ENCODE data around the gene PACC1.

Gene PACC1

DNA sequence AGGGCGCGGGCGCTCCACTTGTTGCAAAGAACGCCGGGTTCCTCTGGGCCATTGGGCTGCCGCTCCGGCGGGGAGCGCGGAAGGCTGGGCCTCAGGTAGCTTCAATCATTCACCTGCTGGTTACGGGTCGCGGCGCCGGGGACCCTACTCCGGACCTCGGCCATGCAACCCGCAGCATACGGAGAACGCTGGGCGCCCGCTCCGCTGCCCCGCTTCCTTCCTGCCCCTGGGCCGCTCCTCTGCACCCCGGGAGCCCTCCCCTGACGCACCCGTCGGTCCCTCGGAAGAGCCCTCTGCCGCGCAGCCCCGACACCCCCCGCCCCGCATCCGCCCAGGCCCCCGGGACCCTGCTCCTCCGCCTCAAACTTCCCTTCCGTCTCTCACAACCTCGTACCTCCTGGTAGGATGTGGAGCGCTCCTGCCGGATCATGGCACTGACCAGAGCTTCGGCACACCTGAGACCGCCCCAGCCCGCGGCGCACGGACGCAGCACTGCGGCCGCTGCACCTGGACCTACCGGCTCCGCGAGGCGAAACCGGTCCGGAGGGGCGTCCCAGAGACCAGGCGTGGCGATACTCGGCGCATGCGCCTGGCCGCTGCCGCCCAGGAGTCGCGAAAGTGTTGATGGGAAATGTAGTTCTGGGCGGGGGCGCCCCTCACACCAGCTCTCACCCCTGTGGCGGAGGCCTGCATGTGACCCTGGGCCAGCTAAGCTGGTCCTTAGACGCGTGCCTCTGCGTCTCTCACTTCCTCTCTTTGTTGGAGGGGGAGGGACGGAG, at the start of gene PACC1:
PACC1 (minus strand) TSS at position 559 of the 779 bp plus-strand sequence; CDS start at position 430, 129 bp downstream.
- peak; percentile 83 for DNase-seq

DNA sequence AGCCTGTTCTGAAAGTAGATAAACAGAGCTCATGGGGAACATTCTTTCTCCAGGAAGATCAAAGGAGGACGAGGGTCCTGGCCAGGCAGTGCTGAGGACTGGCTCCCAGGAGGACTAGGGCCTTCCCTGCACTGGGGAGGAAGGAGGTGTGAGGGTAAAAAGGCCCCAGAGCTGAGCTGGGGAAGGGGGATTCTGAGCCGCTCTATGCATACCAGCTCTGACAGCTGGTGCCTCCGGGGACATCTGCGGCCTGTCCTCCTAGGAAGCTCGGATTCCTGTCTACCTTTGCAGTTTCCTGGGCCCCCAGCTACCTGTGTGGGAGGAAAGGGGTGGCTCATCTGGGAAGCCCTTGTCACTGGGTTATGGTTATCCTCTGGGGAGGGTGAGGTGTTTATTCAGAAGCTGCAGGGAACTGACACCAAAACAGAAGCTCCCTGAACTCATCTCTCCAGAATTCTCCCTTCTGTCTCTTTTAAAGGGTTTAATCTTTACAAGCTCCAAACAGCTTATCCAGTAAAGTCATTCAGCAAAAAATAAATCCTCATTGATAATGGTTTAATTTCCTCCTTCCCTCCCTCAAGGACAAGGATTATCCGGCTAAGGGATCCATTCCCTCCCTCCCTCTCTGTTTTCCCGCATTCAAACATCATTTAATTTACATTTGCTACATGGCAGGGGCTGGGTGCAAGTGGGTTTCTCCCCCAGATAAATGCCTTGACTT, 49.0 kb upstream of the PACC1 start:
- no peak for DNase-seq

DNA sequence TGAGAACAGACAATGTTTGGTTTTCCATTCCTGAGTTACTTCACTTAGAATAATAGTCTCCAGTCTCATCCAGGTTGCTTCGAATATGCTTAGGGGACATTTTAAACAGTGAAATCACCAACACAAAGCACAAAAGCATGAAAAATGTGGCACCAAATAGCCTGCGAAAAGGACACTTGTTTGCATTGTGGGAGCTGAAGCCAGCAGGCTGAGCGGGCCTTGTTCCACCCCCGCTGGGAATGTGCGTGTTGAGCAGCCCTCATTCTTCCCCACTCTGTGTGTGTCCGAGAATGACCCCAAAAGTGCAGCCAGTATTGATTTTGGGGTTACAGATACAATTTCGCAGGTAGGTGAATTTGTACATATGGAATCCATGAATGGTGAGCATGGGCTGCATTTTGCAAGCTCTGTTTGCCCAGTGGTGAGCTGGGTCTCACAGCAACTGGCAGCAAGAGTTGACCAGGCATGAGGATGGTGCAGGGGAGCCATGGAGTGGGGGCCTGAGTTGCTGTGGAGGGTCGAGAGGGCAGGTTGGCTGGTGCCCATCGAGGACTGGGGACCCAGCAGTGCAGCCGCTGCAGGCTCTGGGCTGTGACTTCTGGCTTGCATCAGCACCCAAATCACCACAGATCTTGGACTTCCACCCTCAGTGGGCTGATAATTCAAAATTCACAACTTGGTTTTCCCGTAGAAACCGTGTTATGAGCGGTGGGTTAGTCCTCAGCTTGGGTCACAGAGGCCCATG, 47.4 kb upstream of the PACC1 start:
- DNase-seq: no peak

DNA sequence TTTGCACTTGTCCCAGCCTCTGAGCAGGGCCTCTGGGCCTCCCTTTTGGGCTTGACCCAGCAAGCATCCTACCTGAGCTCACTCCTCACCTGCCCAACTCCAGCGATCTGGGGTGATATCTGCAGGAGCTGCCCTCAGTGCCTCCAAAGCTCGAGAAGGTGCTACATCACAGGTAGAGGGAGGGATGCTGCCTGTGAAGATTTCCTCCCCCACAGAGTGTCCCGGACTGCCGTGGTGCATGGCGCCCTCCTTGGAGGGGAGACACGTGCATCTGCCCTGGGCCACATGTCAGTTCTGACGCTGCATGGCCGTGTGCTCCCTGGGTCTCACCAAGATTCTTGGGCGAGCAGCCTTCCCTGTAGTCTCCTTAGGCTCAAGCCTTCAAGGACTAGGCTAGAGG, 45.7 kb upstream of the PACC1 start:
- DNase-seq: no peak

DNA sequence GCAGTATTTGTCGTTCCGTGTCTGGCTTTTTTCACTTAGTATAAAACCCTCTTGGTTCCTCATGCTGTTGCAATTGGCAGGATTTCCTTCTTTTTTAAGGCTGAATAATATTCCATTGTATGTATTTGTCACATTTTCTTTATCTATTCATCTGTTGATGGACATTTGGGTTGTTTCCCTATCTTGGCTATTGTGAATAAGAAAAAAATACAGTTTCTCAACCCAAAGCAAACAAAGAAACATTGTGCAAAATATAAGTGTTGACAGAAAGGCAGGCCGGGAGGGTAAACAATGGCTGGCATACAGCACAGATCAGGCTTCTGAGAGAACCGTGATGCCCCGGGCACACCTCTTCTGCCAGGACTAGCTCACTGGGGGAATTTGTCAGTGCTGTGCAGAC, 45.0 kb upstream of the PACC1 start:
- DNase-seq: no peak

DNA sequence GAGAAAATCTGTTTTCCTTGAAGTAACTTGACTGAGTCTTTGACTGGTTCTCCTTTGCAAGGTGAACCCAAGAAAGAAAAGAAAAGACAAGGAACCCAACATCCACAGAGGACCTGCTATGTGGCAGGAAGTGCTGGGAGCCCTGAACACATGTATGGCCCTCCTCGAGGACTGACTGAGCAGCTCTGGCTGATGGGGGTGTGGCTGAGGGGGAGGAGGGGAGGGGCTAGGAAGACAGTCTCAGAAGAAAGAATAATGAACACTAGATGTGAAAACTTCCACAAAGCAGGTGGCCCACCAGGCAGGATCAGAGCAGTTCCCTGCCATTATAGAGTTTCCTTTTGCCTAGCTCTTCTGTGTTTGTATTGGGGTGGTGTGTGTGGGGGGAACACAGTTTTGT, 44.1 kb upstream of the PACC1 start:
- DNase-seq: no peak

DNA sequence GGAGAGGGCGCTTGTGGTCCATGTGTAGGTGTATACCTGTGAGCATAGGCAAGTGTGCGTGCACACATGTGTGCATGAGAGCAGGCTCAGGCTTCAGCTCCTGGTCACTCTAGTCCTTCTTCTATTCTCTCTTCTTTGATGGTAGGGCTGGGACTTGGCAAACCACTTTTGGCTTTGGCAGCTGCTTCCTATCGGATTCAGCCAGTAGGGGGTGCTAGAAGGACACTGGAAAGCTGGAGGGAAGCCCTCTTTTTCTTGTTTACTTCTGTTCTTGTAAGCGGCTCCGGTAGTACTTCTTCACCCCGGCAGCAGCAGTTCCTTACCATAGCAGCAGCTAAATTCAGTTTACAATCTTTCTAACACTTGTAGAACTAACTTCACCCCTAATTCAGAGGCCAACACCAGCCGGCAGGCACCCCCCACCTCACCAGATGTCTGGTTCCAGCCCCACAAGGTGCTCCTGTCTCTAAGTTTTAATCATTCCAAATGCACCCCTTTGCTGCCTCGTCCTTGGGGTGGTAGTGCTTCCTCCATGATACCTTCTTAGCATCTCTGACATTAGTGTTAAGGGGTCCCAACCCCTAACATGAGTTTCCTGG, 43.2 kb upstream of the PACC1 start:
- DNase-seq: peak; percentile 51

DNA sequence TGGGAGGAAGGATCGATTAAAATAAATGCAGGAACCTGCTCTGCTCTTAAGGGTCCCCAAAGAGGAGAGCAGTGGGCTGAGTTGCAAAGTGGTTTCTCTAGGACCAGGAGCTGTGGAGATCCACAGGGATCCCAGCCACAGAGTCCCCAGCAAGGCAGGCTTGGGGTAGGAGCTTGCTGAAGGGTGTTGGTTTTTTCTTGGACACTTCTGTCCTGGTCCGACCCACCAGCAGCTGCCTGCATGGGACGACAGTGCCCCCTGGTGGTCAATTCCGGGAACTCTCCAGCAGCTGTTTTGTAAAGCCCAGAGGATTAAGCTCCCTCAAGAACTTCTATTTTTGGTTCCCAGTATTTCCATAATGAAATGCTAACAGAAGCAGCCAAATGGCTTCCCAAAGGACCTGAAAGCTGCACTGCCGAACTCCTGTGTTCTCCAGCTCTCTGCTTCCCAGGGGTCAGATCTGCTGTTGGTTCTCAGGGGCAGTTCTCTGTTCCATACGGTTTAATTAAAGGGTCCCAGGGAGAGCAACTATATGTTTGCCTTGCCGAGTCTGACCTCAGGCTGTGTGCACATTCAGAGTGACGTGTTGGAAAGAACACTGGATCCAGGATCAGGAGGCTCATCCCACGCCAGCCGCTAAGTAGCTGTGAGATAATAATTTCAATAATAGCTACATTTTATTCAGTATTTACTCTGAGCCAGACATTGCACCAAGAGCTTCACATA, 41.3 kb upstream of the PACC1 start:
- peak; percentile 84 for DNase-seq

DNA sequence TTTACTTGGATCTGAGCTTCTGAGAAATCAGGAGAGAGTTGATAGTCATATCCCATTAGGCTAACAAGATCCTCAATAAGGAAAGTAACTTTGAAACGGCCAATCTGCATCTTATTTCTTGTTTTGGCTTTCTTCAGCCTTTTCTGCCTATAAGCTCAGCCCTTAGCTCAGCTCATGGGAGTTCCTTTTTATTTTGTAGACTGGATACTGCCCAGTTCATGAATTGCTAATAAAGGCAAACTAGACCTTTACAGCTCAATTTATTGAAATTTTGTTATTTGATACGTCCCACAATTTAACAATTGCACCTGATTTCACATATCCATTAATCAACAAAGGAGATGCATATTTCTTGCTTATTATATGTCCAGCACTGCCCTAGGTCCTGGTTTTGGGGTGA, 40.7 kb upstream of the PACC1 start:
- DNase-seq: no peak

DNA sequence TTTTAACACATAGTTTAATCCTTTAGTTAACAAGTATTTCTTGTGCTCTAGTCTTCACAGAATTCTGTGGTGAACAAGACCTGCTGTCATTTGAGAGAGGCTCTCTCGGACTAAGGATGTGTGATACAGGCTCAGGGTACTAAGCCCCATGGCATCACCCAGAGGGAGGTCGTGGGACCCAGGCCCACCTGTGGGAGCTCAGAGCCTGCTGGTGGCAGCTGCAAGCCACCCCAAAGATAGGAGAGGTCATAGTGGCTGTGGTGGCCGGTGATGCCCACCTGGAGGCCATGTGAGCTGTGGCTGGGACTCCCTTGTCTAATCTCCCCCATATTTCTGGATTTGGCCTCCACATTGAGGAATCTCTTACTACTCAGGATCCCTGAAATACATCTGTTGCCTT, 40.1 kb upstream of the PACC1 start:
- DNase-seq: no peak

DNA sequence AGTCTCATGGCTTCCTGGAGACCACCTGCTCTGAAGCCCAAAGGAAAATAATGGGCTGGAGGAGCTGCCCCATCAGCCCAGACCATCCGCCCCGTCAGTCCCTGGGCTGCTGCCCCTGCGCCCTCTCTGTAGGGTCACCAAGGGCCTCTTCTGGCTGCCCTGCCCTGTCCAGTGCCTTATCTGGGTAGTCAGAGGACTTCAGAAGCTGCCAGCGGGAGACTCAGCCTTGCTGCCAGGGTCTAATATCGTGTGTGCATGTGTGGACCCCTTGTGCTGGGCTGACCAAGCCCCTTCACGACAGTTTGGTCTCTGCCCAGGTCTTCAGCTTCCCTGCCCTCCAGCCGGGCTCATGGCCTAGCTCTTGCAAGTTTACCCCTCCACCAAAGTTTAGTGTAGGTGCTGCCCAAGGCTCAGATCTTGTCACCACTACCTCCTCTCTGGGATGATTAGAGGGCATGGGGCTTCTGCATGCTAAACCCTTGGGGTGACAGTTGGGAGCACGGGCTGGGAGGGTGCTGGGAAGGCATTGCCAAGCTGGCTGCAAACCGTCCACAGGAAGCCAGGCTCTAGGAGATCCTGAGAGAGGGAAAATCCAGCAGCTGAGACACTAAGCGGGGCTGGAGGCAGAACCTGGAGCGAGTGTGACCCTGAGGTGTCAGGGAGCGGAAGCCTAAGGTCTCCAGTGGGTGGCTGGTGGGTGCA, 38.6 kb upstream of the PACC1 start:
- no peak for DNase-seq

DNA sequence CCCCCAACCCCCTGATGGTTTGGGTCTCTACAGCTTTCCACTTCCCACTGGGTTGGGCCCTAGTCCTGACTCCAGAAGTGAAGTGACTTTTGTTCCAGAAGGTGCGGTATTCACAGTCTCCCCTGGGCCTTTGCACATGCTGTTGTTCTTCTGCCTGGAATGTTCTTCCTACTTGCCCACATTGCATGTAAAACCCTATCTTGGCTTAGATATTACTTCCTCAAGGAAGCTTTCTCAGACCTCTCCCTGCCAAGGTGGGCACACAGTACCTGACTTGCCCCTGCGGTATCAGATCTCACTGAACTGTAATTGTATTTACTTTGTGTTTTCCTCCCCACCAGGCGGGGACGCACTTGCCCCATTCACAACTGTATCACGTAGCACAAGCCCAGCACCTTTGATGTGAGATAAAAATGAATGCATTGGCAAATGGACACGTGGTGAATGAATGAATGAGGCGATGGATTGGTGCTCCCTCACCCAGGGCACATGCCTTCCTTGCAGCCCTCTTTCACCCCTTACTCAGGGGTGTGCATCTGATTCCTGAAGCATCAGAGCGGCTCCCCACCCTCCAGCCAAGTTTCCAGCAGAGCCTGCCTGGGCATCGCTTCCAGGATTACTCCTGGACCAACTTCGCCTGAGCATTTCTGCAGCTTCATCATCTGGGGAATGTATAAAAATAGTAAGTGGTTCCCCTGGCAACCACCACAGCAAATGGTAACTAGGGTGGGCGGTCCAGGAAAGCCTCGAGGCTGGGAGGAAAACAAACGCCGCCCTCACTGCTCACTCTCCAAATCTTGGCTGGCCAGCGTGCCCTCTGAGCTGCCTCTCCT, 37.9 kb upstream of the PACC1 start:
- no peak for DNase-seq

DNA sequence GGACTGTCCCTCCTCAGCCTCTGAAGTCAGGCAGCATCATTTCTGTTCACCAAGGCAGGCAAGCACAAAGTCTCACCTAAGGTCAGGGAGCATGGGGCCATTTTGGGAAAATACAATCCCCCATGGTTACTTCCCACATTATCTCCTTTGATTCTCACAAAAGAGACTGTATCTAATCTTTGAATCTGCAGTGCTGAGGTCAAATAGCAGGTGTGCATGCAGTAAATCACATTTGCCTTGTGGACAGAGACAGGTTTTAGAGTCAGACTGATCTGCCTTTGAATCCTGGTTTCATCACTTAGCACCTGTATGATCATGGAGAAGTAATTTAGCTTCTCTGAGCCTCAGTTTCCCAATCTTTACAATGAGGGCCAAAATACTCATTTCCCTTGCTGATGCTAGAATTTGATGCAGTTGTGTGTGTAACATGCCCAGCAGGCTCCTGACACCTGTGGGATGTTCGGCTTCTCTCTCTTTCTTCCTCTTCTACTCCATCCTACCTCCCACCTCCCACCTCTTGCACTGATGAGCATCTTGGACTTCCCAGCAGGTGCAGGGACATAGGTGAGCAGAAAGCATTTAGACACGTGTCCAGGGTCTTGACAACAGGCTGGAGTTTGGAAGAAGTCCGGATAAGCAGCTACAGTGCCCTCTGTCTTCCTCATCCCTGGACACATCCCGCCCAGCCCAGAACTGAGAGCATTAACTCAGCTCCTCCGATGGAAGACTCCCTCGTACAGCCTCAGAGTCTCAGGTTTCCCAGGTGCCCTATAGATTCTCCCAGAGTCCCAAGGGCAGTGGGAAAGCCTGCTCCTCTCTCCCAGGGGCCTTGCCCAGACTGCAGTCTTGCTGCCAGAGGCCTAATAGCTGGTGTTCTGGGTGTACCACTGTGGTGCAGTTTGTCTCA, 37.0 kb upstream of the PACC1 start:
- DNase-seq: no peak

DNA sequence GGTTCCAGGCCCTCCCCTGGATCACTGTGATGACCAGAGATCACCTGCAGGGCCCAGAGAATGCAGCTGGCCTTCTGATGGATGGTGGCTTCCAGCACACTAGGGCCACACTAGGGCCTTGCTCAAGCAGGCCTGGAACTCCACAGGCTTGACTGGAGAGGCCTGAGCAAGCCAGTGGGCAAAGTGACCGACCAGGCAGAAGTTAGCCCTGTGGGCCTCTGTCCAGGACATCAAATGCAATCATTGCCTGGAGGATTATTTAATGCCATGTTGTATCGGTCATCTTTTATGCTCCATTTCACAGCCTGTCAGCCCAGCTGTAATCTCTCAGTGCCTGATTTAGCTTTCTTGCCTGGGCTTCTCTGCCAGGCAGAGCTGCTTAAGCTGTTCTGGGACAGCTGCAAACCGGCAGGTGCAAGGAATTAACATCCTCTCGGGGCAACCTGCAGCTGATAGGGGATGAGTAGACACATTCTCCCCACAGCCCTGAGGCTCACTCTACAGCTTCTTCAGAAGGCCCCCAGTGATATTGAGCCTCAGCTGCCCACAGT, 35.7 kb upstream of the PACC1 start:
- no peak for DNase-seq

DNA sequence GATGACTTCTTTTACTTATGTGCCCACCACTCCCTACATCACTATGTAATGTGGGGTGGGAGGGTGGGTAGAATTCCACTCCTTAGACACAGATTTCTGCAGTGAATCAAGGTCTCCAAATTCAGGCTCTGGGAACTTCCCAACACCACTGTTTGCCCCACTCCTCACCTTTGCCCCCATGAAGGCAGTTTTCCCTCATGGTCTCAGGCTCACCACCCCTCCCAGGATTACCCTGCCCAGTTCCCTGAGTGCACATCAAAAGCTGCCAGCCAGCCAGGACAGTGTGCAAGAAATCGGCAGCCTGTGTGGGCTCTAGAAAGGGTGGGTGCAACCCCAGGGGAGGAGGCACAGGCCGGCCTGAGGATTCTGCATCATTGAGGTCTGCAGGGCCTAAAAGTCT, 32.8 kb upstream of the PACC1 start:
- no peak for DNase-seq

DNA sequence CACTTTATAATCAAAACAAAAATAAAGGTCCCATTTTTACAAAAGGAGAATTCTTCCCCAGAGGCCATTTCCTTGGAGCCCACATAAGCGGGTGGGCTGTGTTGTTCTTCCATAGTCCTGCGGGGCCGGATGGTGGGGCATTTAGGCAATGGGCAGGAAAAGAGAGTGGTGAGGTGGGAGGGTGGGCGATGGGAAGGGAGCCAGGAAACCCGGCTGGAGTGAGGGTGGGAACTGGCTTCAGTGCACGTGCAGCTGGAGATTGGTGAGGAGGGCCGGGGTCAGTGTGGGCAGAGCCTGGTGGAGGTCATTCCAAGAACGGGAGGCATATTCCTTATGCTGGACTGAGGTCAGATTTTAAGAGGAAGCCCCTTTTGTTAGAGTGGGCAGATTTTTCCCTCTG, 31.6 kb upstream of the PACC1 start:
- no peak for DNase-seq

DNA sequence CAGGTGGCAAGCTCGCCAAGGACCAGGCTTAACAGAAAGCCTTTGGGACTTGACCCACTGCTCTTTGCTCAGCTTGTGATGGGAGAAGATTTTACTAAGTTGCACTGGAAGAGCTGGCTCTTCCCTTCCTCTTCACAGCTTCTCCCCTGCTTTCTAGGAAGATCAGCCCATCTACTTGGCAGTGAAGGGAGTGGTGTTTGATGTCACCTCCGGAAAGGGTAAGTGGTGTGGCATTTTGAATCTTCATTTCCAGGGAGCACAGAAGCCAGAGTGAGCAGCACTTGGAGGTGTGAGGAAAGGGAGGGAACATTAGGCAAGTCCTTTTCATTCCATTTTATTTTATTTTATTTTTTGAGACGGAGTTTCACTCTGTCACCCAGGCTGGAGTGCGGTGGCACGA, 27.7 kb upstream of the PACC1 start:
- DNase-seq: no peak

DNA sequence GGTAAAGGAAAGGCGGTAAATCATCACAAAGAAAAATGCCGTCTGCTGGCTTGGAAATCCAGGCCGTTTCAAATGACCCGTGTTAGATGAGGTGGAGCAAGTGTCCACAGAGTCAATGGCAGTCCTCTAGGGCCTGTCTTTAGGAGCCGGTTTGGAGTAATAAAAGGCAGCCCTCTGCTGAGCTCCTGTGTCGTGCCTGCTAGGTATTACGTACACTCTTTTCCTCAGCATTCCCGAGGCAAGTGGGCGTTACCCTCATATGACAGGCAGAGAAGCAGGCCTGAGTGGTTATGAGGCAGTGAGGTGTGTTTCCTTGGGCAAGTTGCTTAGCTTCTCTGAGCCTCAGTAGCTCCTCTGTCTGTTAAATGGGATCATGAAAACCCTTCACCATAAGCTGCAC, 25.7 kb upstream of the PACC1 start:
- DNase-seq: no peak

DNA sequence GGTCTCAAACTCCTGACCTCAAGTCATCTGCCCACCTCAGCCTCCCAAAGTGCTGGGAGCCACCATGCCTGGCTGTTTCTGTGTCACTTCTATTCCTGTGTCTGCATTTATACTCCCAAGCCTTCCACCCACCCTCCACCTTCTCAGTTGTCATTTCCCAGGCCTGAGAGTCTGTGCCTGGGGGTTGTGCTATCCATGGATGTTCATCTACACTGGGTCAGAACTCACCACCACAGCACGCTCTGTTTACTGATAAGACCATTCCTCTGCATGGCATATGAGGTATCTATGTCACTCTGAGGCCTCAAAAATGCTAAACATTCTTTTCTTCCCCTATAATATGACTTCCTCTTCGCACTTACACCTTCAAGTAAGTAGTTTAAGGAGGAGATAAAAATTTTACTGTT, 24.1 kb upstream of the PACC1 start:
- no peak for DNase-seq
